Hepatocyte (in vitro differentiated cells): Measurements from ENCODE around the gene MRO. TPM values are rescaled to one million over a fixed set of nuclear protein-coding genes. Genes with fewer than 3 reads are reported as not detected.

Experiments used
- DNase-seq: peaks from one replicate; pipeline ENCODE4 v3.0.0-alpha.2; 2016; ENCODE audit warnings: low spot score
- H2AFZ ChIP-seq: fragments of 200-600 bp; sonication (generic); 2 replicates; pipeline ENCODE4 v1.6.0; 2016; ENCODE audit warnings: antibody characterized with exemption, mild to moderate bottlenecking
- H3K27ac ChIP-seq: fragments of 200-600 bp; sonication (generic); 2 replicates; pipeline ENCODE4 v1.5.1; 2016; ENCODE audit warnings: mild to moderate bottlenecking
- H3K27me3 ChIP-seq: fragments of 200-600 bp; sonication (generic); 2 replicates; pipeline ENCODE4 v1.6.1; 2016
- H3K36me3 ChIP-seq: fragments of 200-600 bp; sonication (generic); replicated peaks from 2 replicates; pipeline ENCODE4 v1.5.1; 2016; ENCODE audit warnings: low read depth; ENCODE audit not compliant: insufficient read depth
- H3K4me1 ChIP-seq: fragments of 200-600 bp; sonication (generic); 2 replicates; pipeline ENCODE4 v1.5.1; 2016; ENCODE audit warnings: mild to moderate bottlenecking, moderate library complexity; ENCODE audit not compliant: insufficient read depth
- H3K4me2 ChIP-seq: fragments of 200-600 bp; sonication (generic); 2 replicates; pipeline ENCODE4 v1.6.0; 2016
- H3K4me3 ChIP-seq: fragments of 200-600 bp; sonication (generic); 2 replicates; pipeline ENCODE4 v1.5.1; 2016; ENCODE audit warnings: mild to moderate bottlenecking
- H3K79me2 ChIP-seq: fragments of 200-600 bp; sonication (generic); 2 replicates; pipeline ENCODE4 v1.6.0; 2017; ENCODE audit warnings: mild to moderate bottlenecking
- H3K9me2 ChIP-seq: fragments of 200-600 bp; sonication (generic); replicated peaks from 2 replicates; pipeline ENCODE4 v1.6.0; 2017; ENCODE audit warnings: mild to moderate bottlenecking; ENCODE audit not compliant: insufficient read depth
- H3K9me3 ChIP-seq: fragments of 200-600 bp; sonication (generic); 2 replicates; pipeline ENCODE4 v1.5.1; 2016; ENCODE audit warnings: low read depth, mild to moderate bottlenecking
- H4K20me1 ChIP-seq: fragments of 200-600 bp; sonication (generic); 2 replicates; pipeline ENCODE4 v1.6.0; 2016; ENCODE audit warnings: mild to moderate bottlenecking; ENCODE audit not compliant: insufficient read depth, poor library complexity, severe bottlenecking
- CTCF ChIP-seq: fragments of 200-600 bp; sonication (generic); IDR thresholded peaks from 2 replicates; pipeline ENCODE4 v1.5.1; 2016; ENCODE audit warnings: antibody characterized with exemption, mild to moderate bottlenecking; ENCODE audit not compliant: poor library complexity
- EZH2 ChIP-seq: fragments of 200-600 bp; sonication (generic); IDR thresholded peaks from 2 replicates; pipeline ENCODE4 v1.6.1; 2016; ENCODE audit warnings: antibody characterized with exemption, mild to moderate bottlenecking, borderline replicate concordance
- EZH2phosphoT487 ChIP-seq: fragments of 200-600 bp; sonication (generic); IDR thresholded peaks from one replicate; pipeline ENCODE4 v1.6.1; 2018; ENCODE audit warnings: antibody characterized with exemption, mild to moderate bottlenecking, low read depth, moderate library complexity; ENCODE audit not compliant: unreplicated experiment, severe bottlenecking
- WGBS: methylation state at CpG from one replicate; pipeline ENCODE4 v1.1.6; 2016; ENCODE audit warnings: low lambda C conversion rate; ENCODE audit errors: missing lambda C conversion rate; 5-methylcytosine and 5-hydroxymethylcytosine counted together
- polyA plus RNA-seq: library from polyadenylated mRNA; unstranded; fragments of >200 nt; fragmentation: Nextera tagmentation; extraction: Ambion mirVana; gene quantifications from 2 replicates; pipeline ENCODE4 v1.2.1, GENCODE V29; 2016
- total RNA-seq: library from RNA; depleted of rRNA; stranded (reverse); fragments of >200 nt; gene quantifications from 2 replicates; pipeline ENCODE4 v1.2.3, GENCODE V29; 2014

The MRO gene
- total and polyA plus RNA-seq, 2 experiments from 2014 or later, result 1.3 to 2.0 TPM

- Histone ChIP-seq H3K27ac (no peak overlapping the region), H3K4me1 (peaks cover 7% of the 10 kb centered on the region), H3K79me2 (no peaks in the 10 kb centered on the region), H3K9me2 (no peaks in the 10 kb centered on the region), H4K20me1 (no peaks in the 10 kb centered on the region), H3K36me3 (no peaks in the 10 kb centered on the region), H3K9me3 (no peaks in the 10 kb centered on the region), H2AFZ (no peak overlapping the region), H3K4me2 (no peak overlapping the region), H3K4me3 (no peak overlapping the region), H3K27me3 (no peaks in the 10 kb centered on the region)
- no peak for DNase-seq
- TF ChIP-seq EZH2phosphoT487 (no peak), CTCF (no peak), EZH2 (no peak)
- WGBS, result 73% methylated on average over 5 of the region's 5 CpGs
These were observed 70.4 kb downstream of the MRO start for GRCh38 chr18:50749421-50749820.

DNA sequence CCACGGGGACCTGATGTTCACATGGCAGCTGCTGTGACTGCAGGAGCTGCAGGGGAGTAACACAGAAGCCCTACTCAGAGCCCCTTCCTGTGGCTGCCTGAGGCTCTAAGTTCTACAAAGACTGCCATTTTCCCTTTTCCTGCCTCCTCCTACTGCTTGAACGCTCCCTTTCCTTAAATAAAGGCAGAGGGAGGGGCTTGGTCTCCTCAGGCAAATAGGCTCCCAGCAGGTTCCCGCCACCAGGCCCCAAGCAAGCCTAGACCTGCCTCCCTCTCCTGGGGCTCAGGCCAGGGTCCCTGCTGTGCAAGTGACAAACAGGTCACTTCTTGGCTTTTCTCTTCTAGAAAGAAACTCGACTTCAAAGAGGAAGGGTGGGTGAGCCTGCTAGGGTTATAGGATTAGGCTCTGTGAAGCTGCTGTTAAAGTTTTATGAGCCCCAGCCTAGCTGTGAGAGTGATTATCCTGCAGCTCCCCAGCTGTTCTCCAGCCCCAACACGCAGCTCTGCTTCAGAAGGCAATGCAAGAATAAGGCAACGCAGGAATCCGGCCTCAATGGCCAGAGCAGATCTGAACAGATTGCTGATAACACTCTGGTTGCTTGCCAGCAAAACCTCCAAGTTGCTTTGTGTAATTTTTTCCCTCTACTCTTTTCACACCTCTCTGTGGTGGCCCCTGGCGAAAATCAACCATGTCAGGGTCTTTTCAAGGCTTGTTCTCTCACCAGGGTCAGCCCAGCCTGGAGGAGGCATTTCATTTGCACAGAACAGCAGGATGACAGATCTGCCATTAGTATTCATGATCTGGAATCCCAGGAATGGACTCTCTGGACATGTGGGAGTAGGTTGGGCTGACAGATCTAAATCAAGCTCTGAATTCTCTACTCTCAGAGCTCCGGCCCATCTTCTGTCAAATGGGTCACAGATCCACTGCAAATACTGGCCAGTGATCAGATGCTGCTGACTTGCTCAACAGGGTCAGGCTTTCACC, 71.3 kb downstream of the MRO start:
- peak; percentile 43 for DNase-seq
- H3K27ac ChIP-seq, result peak overlapping the region; percentile 68
- no peak for TF ChIP-seq EZH2phosphoT487
- H3K79me2 ChIP-seq, result no peaks in the 10 kb centered on the region
- H3K4me2 ChIP-seq, result peak overlapping the region; percentile 6
- WGBS, result 29% methylated on average over 9 of the region's 9 CpGs
- H3K9me3 ChIP-seq, result no peaks in the 10 kb centered on the region
- H3K27me3 ChIP-seq, result no peaks in the 10 kb centered on the region
- no peak overlapping the region for H2AFZ ChIP-seq
- H3K4me1 ChIP-seq, result peaks cover 7% of the 10 kb centered on the region
- H4K20me1 ChIP-seq, result no peaks in the 10 kb centered on the region
- H3K9me2 ChIP-seq, result no peaks in the 10 kb centered on the region
- H3K4me3 ChIP-seq, result no peak overlapping the region
- H3K36me3 ChIP-seq, result no peaks in the 10 kb centered on the region

DNA sequence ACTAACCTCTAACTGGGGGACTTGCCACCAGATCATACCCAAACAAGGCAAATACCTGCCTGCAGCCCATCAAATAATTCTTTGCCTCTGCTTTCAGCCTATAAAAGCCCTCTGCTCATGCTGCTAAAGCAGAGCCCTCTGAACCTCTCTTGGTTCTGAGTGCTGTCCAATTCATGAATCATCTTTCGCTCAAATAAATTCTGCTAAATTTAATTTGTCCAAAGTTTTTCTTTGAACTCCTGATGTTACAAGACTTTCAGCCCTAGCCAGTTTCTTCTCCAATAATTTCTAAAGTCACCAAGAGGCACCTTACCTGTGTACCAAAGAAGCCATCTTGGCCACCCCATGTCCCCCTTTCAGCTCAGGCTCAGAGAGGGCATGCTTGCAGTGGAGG, 72.0 kb downstream of the MRO start:
- Histone ChIP-seq H3K4me3 (no peak overlapping the region), H3K27ac (peak overlapping the region; percentile 68), H3K4me2 (peak overlapping the region; percentile 6), H4K20me1 (no peaks in the 10 kb centered on the region), H3K27me3 (no peaks in the 10 kb centered on the region), H3K9me2 (no peaks in the 10 kb centered on the region), H3K9me3 (no peaks in the 10 kb centered on the region), H3K36me3 (no peaks in the 10 kb centered on the region), H3K4me1 (peaks cover 7% of the 10 kb centered on the region), H2AFZ (no peak overlapping the region), H3K79me2 (no peaks in the 10 kb centered on the region)
- DNase-seq, result no peak
- 0% methylated on average over 1 of the region's 1 CpG for WGBS
- TF ChIP-seq EZH2phosphoT487, result no peak
- TF ChIP-seq EZH2, result no peak
- TF ChIP-seq CTCF, result no peak

GRCh38 chr18:50745945-50746344, 73.9 kb downstream of the MRO start:
- Histone ChIP-seq H3K4me3 (no peak overlapping the region), H3K27me3 (no peaks in the 10 kb centered on the region), H3K79me2 (no peaks in the 10 kb centered on the region), H3K27ac (no peak overlapping the region), H3K4me1 (peaks cover 7% of the 10 kb centered on the region), H3K4me2 (no peak overlapping the region), H3K9me3 (no peaks in the 10 kb centered on the region), H4K20me1 (no peaks in the 10 kb centered on the region), H3K36me3 (no peaks in the 10 kb centered on the region), H3K9me2 (no peaks in the 10 kb centered on the region), H2AFZ (no peak overlapping the region)
- no peak for DNase-seq
- TF ChIP-seq EZH2 (no peak), CTCF (no peak), EZH2phosphoT487 (no peak)
- 75% methylated on average over 5 of the region's 5 CpGs for WGBS

Other genes starting within 250 kb of the MRO start
- 45.8 and 52.9 TPM in 2 replicates for gene ME2, start 59.1 kb upstream of the MRO start, total RNA-seq
- 30.2 and 33.6 TPM in 2 replicates for gene ME2, start 59.1 kb upstream of the MRO start, polyA plus RNA-seq
- gene ELAC1, start 148.0 kb upstream of the MRO start, total RNA-seq, result 5.7 and 9.4 TPM in 2 replicates
- gene ELAC1, start 148.0 kb upstream of the MRO start, polyA plus RNA-seq, result 9.1 and 14.7 TPM in 2 replicates
- gene SMAD4, start 210.2 kb upstream of the MRO start, total RNA-seq, result 109 and 116 TPM in 2 replicates
- gene SMAD4, start 210.2 kb upstream of the MRO start, polyA plus RNA-seq, result 62.5 and 64.4 TPM in 2 replicates